T47D (cell line): Measurements from ENCODE around the gene DPH2.

Experiments used
- DNase-seq, 2 experiments: peaks; one replicate each; pipeline versions ENCODE4 v3.0.0 to v3.0.0-alpha.2; 2011 to 2012; ENCODE audit warnings: low read depth in 1 of 2, low spot score in 1 of 2
- JUND ChIP-seq: IDR thresholded peaks from 2 replicates; pipeline ENCODE4 v1.6.1; 2012; ENCODE audit warnings: low read depth
- in situ Hi-C: cut with HindIII; loops from 2 replicates; pipeline ENCODE4 v1.10.0; 2016; ENCODE audit warnings: low sequenced_read_pairs, low pct_unique_long_range_greater_than_20kb

DPH2 gene

GRCh38 chr1:43969746-43970466, at the start of gene DPH2:
Gene DPH2 (plus strand): TSS chr1:43970010. CDS start chr1:43970176, 166 bp downstream.
- in situ Hi-C loops, result no loop called here
- no peak for TF ChIP-seq JUND
- DNase-seq, result peak; percentile 95

DNA sequence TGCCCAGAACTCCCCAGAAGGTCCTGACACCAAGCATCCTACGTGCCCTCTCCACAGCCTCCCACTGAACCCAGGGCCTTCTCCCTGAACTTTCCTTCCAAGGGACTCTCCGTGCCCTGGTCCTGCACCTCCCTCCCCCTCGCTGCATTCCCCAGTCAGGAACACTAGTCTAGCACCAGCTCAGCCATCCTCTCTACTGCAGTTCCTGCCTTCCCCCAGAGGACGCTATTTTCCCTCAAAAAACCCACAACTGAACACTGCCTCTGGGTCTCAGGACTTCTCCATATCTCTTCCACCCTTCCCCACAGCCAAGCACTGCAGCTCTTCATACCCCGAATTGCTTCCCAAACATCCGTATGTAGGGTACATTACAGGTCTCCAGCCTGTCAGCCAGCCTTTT, 48.8 kb upstream of the DPH2 start:
- in situ Hi-C loops, result no loop called here
- no peak for TF ChIP-seq JUND
- no peak for DNase-seq

DNA sequence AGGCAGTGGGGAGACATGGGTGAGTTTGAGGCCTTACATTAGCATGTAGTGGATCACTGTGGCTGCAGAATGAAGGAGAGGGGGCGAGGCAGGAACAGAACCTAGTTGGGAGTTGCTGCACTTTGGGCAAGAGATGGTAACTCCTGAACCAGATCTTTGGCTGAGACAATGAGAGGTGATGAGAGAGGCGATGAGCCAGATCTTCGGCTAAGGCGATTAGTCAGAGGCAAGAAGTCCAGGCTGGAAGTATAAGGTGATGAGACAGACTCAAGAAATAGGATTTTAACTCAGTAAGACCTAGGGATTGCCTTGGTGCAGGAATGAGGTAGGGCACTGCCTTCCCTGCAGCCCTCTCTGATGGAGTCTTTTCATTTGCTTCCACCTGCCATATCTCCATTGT, 45.3 kb upstream of the DPH2 start:
- in situ Hi-C loops, result no loop called here
- DNase-seq, result no peak
- TF ChIP-seq JUND, result no peak

- no peak for TF ChIP-seq JUND
- in situ Hi-C loops, result no loop called here
- DNase-seq, result no peak
Observed at GRCh38 chr1:43925846-43926245, 44.0 kb upstream of the DPH2 start.

DNA sequence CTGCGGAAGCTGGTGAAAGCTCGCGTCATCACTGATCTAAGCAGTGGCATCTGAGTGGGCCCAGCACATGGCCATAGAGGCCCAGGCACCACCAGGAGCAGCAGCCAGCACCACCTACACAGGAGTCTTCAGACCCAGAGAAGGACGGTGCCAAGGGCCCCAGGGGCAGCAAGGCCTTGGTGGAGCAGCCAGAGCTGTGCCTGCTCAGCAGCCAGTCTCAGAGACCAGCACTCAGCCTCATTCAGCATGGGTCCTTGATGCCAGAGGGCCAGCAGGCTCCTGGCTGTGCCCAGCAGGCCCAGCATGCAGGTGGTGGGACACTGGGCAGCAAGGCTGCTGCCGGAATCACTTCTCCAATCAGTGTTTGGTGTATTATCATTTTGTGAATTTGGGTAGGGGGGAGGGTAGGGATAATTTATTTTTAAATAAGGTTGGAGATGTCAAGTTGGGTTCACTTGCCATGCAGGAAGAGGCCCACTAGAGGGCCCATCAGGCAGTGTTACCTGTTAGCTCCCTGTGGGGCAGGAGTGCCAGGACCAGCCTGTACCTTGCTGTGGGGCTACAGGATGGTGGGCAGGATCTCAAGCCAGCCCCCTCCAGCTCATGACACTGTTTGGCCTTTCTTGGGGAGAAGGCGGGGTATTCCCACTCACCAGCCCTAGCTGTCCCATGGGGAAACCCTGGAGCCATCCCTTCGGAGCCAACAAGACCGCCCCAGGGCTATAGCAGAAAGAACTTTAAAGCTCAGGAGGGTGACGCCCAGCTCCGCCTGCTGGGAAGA, 39.5 kb upstream of the DPH2 start:
- in situ Hi-C loops, result no loop called here
- peak; percentile 31 to 49 for DNase-seq

GRCh38 chr1:43930949-43931275, 38.9 kb upstream of the DPH2 start:
- DNase-seq, result no peak
- TF ChIP-seq JUND, result no peak
- in situ Hi-C loops, result no loop called here

More for the DNA sequence above, 39.5 kb upstream of the DPH2 start:
- no peak for TF ChIP-seq JUND

GRCh38 chr1:43931711-43932660, 37.8 kb upstream of the DPH2 start:
- DNase-seq, result no peak
- in situ Hi-C loops, result no loop called here
- no peak for TF ChIP-seq JUND

DNA sequence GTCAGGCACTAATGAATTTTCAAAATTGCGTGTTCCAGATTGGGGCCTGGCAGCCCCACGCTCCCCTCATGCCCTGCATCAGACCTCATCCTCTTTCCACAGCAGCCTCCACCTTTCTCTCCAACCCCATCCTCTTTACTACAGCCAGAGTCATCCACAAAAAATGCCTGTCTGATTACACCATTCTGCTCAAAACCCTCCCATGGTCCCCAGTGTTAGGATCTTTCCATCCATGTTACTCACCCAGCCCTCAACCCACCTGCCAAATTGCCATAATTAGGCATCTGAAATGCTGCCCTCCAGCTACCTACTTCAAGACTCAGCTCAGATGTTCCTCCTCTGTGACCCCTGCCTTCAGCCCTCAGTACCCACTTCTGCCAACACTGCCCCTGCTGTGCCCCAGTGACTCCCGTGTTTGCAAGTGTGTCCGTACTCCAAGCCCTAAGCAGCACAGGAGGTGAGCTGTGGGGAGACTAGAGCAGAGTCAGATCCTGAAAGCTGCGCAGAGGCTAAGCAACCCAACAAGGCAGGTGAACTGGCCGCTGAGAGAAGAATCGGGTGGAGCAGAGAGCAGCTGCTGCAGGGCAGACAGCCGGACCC, 36.9 kb upstream of the DPH2 start:
- no peak for TF ChIP-seq JUND
- in situ Hi-C loops, result no loop called here
- DNase-seq, result peak; percentile 19 to 49

DNA sequence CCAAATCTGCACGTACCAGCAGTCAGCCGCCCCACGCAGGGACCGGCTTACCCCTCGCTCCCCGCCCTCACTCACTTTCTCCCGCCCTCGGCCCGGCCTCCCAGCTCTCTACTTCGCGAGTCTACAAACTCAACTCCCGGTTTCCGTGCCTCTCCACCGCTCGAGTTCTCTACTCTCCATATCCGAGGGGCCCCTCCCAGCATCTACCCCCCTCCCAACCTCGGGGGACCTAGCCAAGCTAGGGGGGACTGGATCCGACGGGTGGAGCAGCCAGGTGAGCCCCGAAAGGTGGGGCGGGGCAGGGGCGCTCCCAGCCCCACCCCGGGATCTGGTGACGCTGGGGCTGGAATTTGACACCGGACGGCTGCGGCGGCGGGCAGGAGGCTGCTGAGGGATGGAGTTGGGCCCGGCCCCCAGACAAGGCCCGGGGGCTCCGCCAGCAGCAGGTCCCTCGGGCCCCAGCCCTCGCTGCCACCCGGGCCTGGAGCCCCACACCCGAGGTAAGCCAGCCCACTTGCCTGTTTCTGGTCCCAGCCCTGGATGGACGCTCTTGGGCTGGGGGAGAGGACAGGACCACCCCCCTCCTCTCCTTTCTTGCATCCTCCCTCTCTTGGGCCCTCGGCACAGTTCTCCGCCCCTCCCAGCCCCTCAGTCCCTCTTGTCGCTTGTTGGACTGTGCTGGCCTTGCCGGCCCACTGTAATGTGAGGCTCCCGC, 36.3 kb upstream of the DPH2 start, which contains the start of gene ARTN:
Gene ARTN, plus strand, starts transcription at position 416 of the 715 bp plus-strand sequence. CDS start 1,856 bp downstream, outside the sequence.
- DNase-seq, result peak; percentile 55 to 60
- in situ Hi-C loops, result no loop called here
- no peak for TF ChIP-seq JUND

- DNase-seq, result peak; percentile 55 to 74
- TF ChIP-seq JUND, result no peak
- in situ Hi-C loops, result no loop called here
Observed at GRCh38 chr1:43934101-43934985, 35.5 kb upstream of the DPH2 start.

DNA sequence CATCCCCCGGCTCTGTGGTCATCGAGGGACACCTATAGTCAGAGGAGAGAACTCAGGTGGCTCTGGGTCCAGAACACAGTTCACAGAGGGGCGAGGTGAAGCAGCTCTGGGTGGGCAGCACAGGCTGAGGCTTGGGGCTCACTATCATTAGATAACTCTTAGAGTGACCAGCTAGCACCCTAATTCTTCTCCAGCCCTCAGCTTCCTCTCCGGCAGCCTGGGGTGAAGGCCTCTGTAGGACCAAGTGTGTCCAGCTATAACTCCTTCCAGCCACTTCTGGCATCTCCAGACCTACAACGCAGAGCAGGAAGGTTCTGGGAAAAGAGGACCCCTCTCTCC, 34.9 kb upstream of the DPH2 start:
- TF ChIP-seq JUND, result no peak
- no peak for DNase-seq

More for the DNA sequence above, 34.9 kb upstream of the DPH2 start:
- in situ Hi-C loops, result no loop called here
